NCI-H1092 (cell line): ENCODE data around the gene POLN.
A peak's percentile ranks its signal among the peaks of the same experiment; 100 is the strongest.

Experiments
- DNase-seq: peaks from one replicate; lab custom pipeline; 2025; lab: John Stamatoyannopoulos, UW

The POLN gene

GRCh38 chr4:2082118-2082517 is 159.8 kb downstream of the POLN start:
- no peak for DNase-seq

- DNase-seq: no peak
Measured at GRCh38 chr4:2081540-2081939, 160.4 kb downstream of the POLN start.

GRCh38 chr4:2080429-2081300 is 161.3 kb downstream of the POLN start:
- DNase-seq: no peak

GRCh38 chr4:2079926-2080325 is 162.0 kb downstream of the POLN start:
- no peak for DNase-seq

- no peak for DNase-seq
Measured at GRCh38 chr4:2079006-2079405, 162.9 kb downstream of the POLN start.

GRCh38 chr4:2078584-2078983 is 163.3 kb downstream of the POLN start:
- no peak for DNase-seq

GRCh38 chr4:2077537-2078460 is 164.1 kb downstream of the POLN start:
- no peak for DNase-seq

GRCh38 chr4:2076908-2077536 is 164.9 kb downstream of the POLN start:
- DNase-seq: no peak

GRCh38 chr4:2075987-2076907 is 165.7 kb downstream of the POLN start:
- DNase-seq: no peak

- DNase-seq: no peak
Measured at GRCh38 chr4:2075171-2075986, 166.5 kb downstream of the POLN start.

GRCh38 chr4:2074588-2074987 is 167.3 kb downstream of the POLN start:
- no peak for DNase-seq

GRCh38 chr4:2073808-2074481 is 168.0 kb downstream of the POLN start:
- no peak for DNase-seq

GRCh38 chr4:2072971-2073807 is 168.7 kb downstream of the POLN start:
- no peak for DNase-seq

- DNase-seq: peak; percentile 22
Measured at GRCh38 chr4:2071912-2072867, 169.7 kb downstream of the POLN start.

- DNase-seq: no peak
Measured at GRCh38 chr4:2071252-2071911, 170.5 kb downstream of the POLN start.

- DNase-seq: no peak
Measured at GRCh38 chr4:2070421-2071251, 171.3 kb downstream of the POLN start.
